Heart right ventricle (tissue), 16 donors: ENCODE measurements around the gene TMPRSS3. TPM values are rescaled to one million over a fixed set of nuclear protein-coding genes. Genes with fewer than 3 reads are reported as not detected.

Experiments
- ATAC-seq, 8 donors: fragments of 200-7000 bp; cut with Tn5 transposase; one replicate each; pipeline ENCODE4 v1.9.1; 2020; ENCODE audit warnings: mild to moderate bottlenecking in 8 of 8, moderate library complexity in 8 of 8, moderate number of reproducible peaks in 1 of 8
- DNase-seq, 2 donors: peaks; one replicate each; pipeline ENCODE4 v3.0.0-alpha.2; 2020
- H3K27ac ChIP-seq, 10 donors: fragments of 200-600 bp; sonication (generic) in 2 of 10; one replicate each; pipeline versions ENCODE4 v1.5.0 to v1.8.0; 2020 to 2022; ENCODE audit warnings: mild to moderate bottlenecking in 3 of 10
- H3K27me3 ChIP-seq, 7 donors: fragments of 200-600 bp; one replicate each; pipeline ENCODE4 v1.8.0; 2021 to 2022; ENCODE audit warnings: mild to moderate bottlenecking in 2 of 7
- H3K36me3 ChIP-seq, 9 donors: fragments of 200-600 bp; sonication (generic) in 1 of 9; one replicate each; pipeline versions ENCODE4 v1.5.0 to v1.8.0; 2020 to 2022; ENCODE audit warnings: mild to moderate bottlenecking in 2 of 9
- H3K4me1 ChIP-seq, 9 donors: fragments of 200-600 bp; sonication (generic) in 1 of 9; one replicate each; pipeline versions ENCODE4 v1.5.0 to v1.8.0; 2020 to 2022; ENCODE audit warnings: mild to moderate bottlenecking in 4 of 9
- H3K4me3 ChIP-seq, 10 donors: fragments of 200-600 bp; sonication (generic) in 2 of 10; one replicate each; pipeline versions ENCODE4 v1.5.0 to v1.8.0; 2020 to 2022; ENCODE audit warnings: mild to moderate bottlenecking in 7 of 10, moderate library complexity in 2 of 10
- H3K9me3 ChIP-seq, 11 donors: fragments of 200-600 bp in 10 of 11; sonication (generic) in 2 of 11; one replicate each; pipeline versions ENCODE4 v1.5.0 to v1.8.0; 2013 to 2022; ENCODE audit warnings: mild to moderate bottlenecking in 2 of 11, control low read depth in 1 of 11, moderate library complexity in 1 of 11
- WGBS, 2 donors: extraction: QIAGEN DNeasy Blood & Tissue Kit; methylation state at CpG; one replicate each; pipeline ENCODE4 v1.1.7; 2013; ENCODE audit warnings: inconsistent platforms in 1 of 2; 5-methylcytosine and 5-hydroxymethylcytosine counted together
- intact Hi-C, 10 donors: fragments of 100-400 bp; cut with DNase I; formaldehyde crosslinking; loops; one replicate each; pipeline versions ENCODE4 v1.11.1 to v1.14.2; 2022
- polyA plus RNA-seq, 2 donors: library from polyadenylated mRNA; stranded (reverse); fragments of 200-250 nt; gene quantifications; one replicate each; pipeline ENCODE4 v1.2.3, GENCODE V29; 2013
- total RNA-seq, 10 donors: library from RNA; stranded (reverse); fragmentation: NEBNext Ultra II Directional in 3 of 10; extraction: Animal tissue kit (Norgen Biotek cat#: 25700) in 3 of 10; gene quantifications; one replicate each; pipeline versions ENCODE4 v1.2.1 to v1.2.4, GENCODE V29; 2021 to 2023
- TF ChIP-seq, protein P1 (sequence below), 9 donors: fragments of 200-600 bp; sonication (generic) in 2 of 9; IDR thresholded peaks; one replicate each; pipeline versions ENCODE4 v1.5.0 to v1.8.0; 2021 to 2022; ENCODE audit warnings: antibody characterized with exemption in 9 of 9, mild to moderate bottlenecking in 5 of 9, moderate library complexity in 1 of 9
- donor health status: Arrhythmogenic right ventricular cardiomyopathy.
- donor health status: ischemic (EF 13 %, LVEDD 7.1; RV severe dilation, severe dysfunction).
- donor health status: healthy with polysubstance abuse.
- donor health status: DM: no; HTN: yes; CAD: no.
- donor health status: DM: no; HTN: no; CAD: no.
- donor health status: ischemic (EF 25% LVEDD 6.9; RV normal size, moderate dysfunction).
- donor health status: ischemic (EF 25% LVEDD 5.7; RV mildly dilated, moderate dysfunction).
- donor health status: healthy.
- donor health status: DM: yes; HTN: yes; CAD: no.
- donor health status: Ischemic cardiomyopathy.
- donor health status: ischemic (EF 35%, LVEDD 5.7; RV mildly dilated, moderate dysfunction).
- donor health status: nonischemic (EF 11% LVEDD 7.7; RV severe dilation, severe dysfunction).
- donor health status: DM: yes; HTN: yes; CAD: no.
- donor health status: PGD.
- donor health status: ischemic (EF 29% LVEDD 5.4; RV normal size, mild dysfunction).
- donor health status: nonischemic (EF 23%, LVEDD 6.1; RV moderate dilation, normal function).

Gene TMPRSS3
- total and polyA plus RNA-seq, 12 donors = 0.01 to 1.0 (median 0.42) TPM; not detected in 9

DNA sequence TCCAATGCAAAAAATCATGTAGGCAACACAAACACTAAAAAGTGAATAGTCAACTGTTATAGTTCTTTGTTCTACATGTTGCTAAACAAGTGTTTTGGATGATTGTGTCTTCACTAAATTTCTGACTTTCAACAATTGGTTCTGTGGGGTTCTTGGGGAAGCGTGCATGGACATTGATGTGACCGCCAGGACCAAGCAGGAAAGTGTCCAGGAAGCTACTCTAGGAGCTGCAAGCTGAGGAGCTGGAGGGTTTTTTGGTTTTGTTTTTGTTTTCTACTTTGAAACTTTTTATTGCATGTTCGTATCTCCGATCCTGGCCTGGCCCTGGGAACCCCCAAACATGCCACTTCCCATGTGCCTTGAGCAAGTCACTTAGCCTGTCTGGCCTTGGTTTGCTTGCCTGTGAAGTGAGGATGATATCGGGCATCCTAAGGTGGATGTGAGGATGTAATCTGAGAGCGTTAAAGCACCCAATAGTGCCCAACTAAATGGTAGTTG lies 8.0 kb downstream of the TMPRSS3 start:
- no peak overlapping the region for H3K4me3 ChIP-seq
- H3K27ac ChIP-seq = no peak overlapping the region
- intact Hi-C loops = no loop called here
- TF ChIP-seq, protein P1, sequence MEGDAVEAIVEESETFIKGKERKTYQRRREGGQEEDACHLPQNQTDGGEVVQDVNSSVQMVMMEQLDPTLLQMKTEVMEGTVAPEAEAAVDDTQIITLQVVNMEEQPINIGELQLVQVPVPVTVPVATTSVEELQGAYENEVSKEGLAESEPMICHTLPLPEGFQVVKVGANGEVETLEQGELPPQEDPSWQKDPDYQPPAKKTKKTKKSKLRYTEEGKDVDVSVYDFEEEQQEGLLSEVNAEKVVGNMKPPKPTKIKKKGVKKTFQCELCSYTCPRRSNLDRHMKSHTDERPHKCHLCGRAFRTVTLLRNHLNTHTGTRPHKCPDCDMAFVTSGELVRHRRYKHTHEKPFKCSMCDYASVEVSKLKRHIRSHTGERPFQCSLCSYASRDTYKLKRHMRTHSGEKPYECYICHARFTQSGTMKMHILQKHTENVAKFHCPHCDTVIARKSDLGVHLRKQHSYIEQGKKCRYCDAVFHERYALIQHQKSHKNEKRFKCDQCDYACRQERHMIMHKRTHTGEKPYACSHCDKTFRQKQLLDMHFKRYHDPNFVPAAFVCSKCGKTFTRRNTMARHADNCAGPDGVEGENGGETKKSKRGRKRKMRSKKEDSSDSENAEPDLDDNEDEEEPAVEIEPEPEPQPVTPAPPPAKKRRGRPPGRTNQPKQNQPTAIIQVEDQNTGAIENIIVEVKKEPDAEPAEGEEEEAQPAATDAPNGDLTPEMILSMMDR (IDR thresholded peaks at IDR 0.05) = no peak
- WGBS, 2 donors = 93 to 96% methylated on average over 6 of the region's 6 CpGs
- H3K9me3 ChIP-seq = no peaks in the 10 kb centered on the region
- no peak for ATAC-seq
- peaks cover 0 to 11% (median 0%) of the 10 kb centered on the region in 9 donors for H3K4me1 ChIP-seq
- H3K27me3 ChIP-seq = peaks cover 0 to 18% (median 0%) of the 10 kb centered on the region in 7 donors
- no peaks in the 10 kb centered on the region for H3K36me3 ChIP-seq
- DNase-seq = no peak

DNA sequence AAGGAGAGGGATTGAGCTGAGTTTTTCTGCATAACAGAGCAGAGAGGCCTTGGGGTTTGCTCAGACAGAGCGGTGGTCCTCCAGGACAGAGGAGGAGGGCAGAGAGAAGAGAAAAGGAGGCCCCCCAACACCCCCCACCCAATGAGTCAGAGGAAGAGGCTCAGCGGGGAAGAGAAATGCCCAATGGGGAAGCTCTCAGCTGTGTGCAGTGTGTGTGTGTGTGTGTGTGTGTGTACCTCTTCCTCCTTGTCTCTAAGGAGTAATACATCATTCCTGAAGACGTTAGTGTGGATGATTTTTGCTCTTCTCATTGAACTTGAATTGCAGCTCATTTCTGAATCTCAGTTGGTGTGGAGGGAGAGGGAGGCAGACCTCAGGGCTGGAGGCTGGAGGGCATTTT lies 8.7 kb downstream of the TMPRSS3 start:
- intact Hi-C loops = no loop called here
- Histone ChIP-seq H3K9me3 (peaks cover 0 to 7% (median 0%) of the 10 kb centered on the region in 11 donors), H3K27me3 (peaks cover 0 to 18% (median 0%) of the 10 kb centered on the region in 7 donors), H3K27ac (no peak overlapping the region), H3K4me1 (peaks cover 0 to 7% (median 0%) of the 10 kb centered on the region in 9 donors), H3K36me3 (no peaks in the 10 kb centered on the region), H3K4me3 (no peak overlapping the region)
- ATAC-seq = no peak
- WGBS, 2 donors = 67 to 79% methylated on average over 3 of the region's 3 CpGs
- TF ChIP-seq, protein P1 (IDR thresholded peaks at IDR 0.05) = no peak
- no peak for DNase-seq

DNA sequence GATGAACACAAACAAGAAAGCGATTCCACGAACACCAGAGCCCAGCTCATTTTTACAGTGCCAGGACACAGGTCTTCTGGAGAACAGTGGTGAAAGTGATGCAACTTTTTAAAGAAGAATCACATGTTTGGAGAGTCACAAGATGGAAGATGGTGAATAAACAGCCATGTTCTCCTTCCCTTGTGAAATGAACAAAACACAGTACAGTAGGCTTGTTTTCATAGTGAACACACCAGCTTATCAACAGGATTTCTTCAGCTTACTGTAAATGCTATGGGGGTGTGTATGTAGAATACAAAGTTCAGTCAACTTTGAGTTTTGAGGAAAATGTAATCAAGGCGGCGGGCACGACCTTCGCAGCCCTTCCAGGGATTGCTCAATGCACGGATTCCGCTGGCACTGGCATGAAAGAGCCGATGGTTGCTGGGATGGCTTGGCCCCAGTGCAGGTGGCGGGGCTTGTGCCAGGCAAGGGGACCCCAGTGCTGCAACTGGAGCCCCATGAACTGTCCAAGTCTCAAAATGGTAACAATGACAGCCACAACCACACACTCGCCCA lies 9.7 kb downstream of the TMPRSS3 start:
- Histone ChIP-seq H3K27me3 (peaks cover 0 to 18% (median 0%) of the 10 kb centered on the region in 7 donors), H3K27ac (no peak overlapping the region), H3K4me1 (peaks cover 0 to 7% (median 0%) of the 10 kb centered on the region in 9 donors), H3K36me3 (no peaks in the 10 kb centered on the region), H3K9me3 (peaks cover 0 to 17% (median 0%) of the 10 kb centered on the region in 11 donors), H3K4me3 (no peak overlapping the region)
- no peak for ATAC-seq
- intact Hi-C loops = no loop called here
- 87 to 95% methylated on average over 11 of the region's 11 CpGs for WGBS, 2 donors
- DNase-seq = no peak
- TF ChIP-seq, protein P1 (IDR thresholded peaks at IDR 0.05) = no peak

DNA sequence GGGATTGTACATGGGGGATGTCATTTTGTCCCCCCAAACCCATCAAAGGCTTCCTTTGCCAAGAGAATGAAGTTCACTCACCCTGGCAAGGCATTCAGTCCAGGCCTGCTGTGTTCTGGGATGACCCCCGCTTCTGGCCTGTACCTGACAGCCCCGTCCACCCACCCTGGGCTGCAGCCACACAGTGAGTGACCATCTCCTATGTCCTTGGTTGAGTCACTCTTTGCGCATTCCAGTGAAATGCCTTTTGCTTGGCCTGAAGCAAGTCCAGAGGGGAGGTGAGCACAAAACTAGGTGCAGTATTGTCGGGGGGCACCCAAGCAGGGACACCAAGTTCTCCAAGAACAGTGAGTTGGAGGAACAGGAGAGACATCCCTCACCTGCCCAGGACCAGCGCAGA lies 10.2 kb downstream of the TMPRSS3 start:
- DNase-seq (no peak), ATAC-seq (no peak)
- H3K36me3 ChIP-seq = no peaks in the 10 kb centered on the region
- WGBS, 2 donors = 92 to 94% methylated on average over 5 of the region's 5 CpGs
- H3K9me3 ChIP-seq = peaks cover 0 to 18% (median 0%) of the 10 kb centered on the region in 11 donors
- H3K4me3 ChIP-seq = no peak overlapping the region
- H3K27ac ChIP-seq = no peak overlapping the region
- TF ChIP-seq, protein P1 (IDR thresholded peaks at IDR 0.05) = no peak
- intact Hi-C loops = no loop called here
- H3K27me3 ChIP-seq = peaks cover 0 to 18% (median 0%) of the 10 kb centered on the region in 7 donors
- H3K4me1 ChIP-seq = peaks cover 0 to 7% (median 0%) of the 10 kb centered on the region in 9 donors
